ENCODE measurements around the gene TMEM131L.
"Not testable (repeated sequence)": the region's sequence is repeated elsewhere in the genome, so short reads cannot be mapped to it uniquely, and the experiment has no call there.

Gene TMEM131L

DNA sequence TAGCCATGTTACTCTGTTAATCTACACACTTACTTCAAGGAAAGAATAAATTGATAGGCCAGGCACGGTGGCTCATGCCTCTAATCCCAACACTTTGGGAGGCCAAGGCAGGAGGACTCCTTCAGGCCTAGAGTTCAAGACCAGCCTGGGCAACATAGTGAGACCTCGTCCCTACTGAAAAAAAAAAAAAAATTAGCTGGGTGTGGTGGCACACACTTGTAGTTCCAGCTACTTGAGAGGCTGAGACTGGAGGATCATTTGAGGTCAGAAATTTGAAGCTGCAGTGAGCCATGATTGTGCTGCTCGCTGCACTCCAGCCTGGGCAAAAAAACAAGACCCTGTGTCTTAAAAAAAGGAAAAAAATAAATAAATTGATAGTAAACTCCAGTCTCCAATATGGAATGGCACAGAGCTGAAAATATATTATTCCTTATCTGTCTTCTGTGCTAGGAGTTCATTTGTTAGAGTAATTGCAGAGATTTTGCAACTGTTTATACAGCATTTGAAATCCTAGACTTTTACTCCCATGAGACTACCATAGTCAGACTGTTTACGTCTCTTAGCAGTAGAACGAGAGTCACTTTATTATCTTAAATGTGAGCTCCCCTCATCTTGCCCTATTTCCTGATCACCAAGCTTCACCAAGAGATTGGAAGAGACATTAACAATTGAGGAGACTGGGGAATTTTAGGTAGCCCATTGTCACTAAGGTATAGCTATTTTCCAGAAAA lies 18.8 kb upstream of the TMEM131L start:
- no peak for DNase-seq

DNA sequence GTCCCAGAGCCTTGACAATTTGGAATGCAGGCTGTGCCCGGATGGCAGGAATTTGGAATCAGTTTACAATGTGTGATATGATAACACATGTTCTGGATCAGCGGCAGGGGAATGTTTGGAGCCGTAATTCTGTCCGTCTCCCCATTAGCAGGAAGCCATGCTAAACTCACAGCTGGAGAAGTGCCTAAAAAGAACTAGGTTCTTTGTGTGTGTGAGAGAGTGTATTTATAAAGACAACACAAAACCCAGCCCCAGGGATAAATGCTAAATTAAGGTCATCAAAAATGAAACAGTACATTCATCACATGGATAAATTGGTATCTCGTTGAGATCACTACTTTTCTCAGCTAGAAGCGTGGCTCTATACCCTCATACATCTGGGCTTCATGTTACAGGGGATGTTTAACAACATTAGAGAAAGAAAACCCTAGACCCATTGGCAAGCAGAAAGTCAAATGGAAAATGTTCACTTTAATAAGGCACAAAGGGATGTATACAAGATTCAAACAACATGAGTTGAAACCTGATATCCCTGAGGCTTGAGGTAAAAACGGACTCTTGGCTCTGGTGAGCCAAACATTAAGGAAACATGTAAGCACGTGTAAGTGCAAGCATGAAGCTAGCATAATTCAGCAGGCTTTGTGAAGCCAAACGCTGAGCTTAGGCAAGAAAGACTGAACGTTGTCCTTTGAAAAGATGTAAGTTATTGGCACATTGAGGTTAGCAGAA lies 18.0 kb upstream of the TMEM131L start:
- DNase-seq, result no peak

GRCh38 chr4:153449338-153449737 lies 16.8 kb upstream of the TMEM131L start:
- DNase-seq, result no peak

- no peak for DNase-seq
These were observed 15.6 kb upstream of the TMEM131L start for GRCh38 chr4:153450544-153450917.

GRCh38 chr4:153451145-153451544 lies 15.0 kb upstream of the TMEM131L start:
- DNase-seq, result not testable (repeated sequence)

- no peak for DNase-seq
These were observed 14.1 kb upstream of the TMEM131L start for GRCh38 chr4:153451911-153452657.

DNA sequence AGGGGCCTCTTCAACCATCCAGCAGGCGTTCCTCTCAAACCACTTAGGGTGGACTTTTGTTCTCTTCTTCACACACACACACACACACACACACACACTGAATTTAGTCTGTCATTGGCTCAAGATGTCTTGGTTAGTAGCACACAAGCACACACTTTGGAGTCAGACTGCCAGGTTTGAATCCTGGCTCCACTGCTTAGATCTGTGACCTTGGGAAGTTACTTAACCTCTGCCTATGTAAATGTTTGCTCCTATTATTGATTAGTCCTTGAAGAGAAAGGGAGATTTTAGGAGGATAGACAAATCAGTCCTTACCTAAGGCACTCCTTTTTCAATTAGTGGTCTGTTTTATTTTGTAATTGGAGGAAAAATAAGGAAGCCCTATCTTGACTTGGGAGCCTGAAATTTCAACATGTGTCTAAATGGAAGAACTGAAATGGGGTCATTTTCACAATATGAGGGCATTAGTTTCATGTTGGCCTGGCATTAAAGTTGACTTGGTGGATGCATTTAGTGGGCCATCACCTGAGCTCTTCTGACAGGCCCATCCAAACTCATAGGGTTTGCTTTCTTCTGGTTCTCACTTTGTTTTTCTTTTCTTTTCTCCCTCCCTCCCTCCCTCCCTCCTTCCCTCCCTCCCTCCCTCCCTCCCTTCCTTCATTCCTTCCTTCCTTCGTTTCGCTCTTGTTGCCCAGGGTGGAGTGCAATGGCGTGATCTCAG lies 13.3 kb upstream of the TMEM131L start:
- no peak for DNase-seq

GRCh38 chr4:153453402-153453801 lies 12.8 kb upstream of the TMEM131L start:
- no peak for DNase-seq

GRCh38 chr4:153458969-153459368 lies 7.2 kb upstream of the TMEM131L start:
- DNase-seq, result no peak

- not testable (repeated sequence) for DNase-seq
These were observed 4.6 kb upstream of the TMEM131L start for GRCh38 chr4:153461549-153461948.

- no peak for DNase-seq
These were observed 2.1 kb upstream of the TMEM131L start for GRCh38 chr4:153464068-153464467.

GRCh38 chr4:153465140-153465539 lies 1.0 kb upstream of the TMEM131L start:
- DNase-seq, result no peak

GRCh38 chr4:153465615-153466080 lies 512 bp upstream of the TMEM131L start:
- no peak for DNase-seq

GRCh38 chr4:153466949-153467896 lies 1.1 kb downstream of the TMEM131L start:
- no peak for DNase-seq

GRCh38 chr4:153467897-153468262 lies 1.7 kb downstream of the TMEM131L start:
- DNase-seq, result no peak

DNA sequence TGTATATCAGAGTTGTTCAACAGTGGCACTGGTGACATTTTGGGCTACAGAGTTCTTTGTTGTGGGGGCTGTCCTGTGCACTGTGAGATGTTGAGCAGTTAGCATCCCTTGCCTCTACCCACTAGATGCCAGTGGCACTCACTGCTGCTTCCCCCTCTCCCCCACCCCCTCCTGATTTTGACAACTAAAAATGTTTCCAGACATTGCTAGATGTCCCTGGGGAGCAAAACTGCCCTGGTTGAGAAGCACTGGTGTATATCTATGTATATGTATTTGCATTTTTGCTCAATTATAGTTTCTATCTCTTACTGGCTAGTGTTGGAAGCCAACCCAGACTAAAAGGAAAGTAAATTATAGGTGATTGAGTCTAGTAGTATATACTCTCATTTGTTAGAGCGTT lies 2.4 kb downstream of the TMEM131L start:
- no peak for DNase-seq

- DNase-seq, result no peak
These were observed 2.9 kb downstream of the TMEM131L start for GRCh38 chr4:153469031-153469430.

DNA sequence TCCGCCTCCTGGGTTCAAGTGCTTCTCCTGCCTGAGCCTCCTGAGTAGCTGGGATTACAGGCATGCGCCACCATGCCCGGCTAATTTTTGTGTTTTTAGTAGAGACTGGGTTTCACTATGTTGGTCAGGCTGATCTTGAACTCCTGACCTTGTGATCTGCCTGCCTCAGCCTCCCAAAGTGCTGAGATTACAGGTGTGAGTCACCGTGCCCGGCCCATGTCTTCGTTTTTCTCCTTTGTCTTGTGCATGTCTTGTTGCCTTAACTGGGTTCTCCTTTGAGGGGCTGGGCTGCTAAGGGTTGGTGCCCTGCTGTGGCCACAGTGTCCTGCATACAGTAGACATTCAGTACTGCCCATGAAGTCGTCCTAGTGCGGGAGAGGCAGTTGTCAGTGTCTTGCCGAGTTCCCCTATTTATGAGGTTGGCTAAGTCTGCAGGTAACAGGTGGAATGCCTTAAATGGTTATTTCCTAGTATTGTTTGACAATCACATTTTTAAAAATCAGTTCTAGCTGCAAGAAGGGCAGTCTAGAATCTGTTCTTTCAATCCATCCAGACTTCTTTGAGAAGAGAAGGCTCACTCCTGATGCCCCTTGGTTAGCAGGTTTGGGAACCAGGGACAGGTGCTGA lies 5.0 kb downstream of the TMEM131L start:
- DNase-seq, result not testable (repeated sequence)

DNA sequence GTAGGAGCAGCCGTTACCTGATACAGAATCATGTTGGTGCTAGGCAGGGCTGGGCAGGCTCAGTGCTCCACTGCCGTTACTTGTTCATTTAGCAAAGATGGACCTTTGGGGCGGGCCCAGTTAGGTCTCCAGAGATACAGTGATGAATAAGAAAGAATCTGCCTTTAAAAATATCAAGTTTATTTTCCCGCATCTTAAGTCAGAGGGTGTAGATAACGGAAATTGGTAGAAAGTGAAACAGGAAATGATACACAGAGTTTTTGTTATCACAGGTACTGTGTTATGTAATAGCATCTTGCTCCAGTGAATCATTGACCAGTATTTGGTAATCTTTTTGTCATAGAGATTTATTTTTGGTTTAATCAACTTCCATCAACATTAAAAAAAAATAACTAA lies 5.5 kb downstream of the TMEM131L start:
- no peak for DNase-seq

DNA sequence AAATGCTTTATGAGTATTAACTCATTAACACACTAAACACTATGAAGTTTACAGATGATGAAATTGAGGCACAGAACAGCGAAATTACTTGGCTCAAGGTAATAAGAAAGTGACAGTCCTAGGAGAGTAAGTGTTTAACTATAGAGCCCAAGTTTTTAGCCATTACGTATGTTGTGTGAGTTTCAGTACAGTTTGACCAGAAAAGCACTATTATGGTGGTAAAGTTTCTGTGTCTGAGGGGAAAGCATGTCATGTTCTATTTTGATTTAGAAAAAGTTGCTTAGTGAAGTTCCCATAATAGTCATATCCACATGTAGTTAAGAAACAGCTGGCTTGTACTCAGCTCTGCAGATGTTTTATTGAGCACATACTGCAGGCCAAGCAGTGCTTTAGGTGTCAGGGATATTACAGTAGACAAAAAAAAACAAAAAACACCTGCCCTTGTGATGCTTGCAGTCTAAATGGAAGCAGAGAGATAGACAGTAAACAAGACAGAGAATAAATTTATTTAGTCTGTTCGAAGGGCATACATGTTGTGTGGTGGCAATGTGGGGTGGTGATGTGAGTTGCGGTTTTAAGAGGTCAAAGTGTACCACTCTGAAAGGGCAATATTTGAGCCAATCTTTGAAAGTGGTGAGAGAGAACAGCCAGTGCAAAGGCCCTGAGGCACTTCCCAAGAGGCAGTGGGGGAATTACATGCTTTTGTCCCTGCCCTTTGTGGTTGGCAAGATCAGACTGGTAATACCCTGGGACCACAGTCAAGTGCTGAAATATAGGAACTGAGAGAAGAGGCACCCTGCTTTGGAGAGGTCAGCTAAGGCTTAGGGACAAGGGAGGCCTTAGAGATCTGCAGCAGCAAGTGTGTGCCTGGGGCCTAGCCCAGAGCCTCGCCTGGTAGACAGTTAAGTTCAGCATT lies 6.2 kb downstream of the TMEM131L start:
- DNase-seq, result no peak

All from NCI-H1417 treated with DMSO at 0.1 percent for 48 hours (cell line).